GM12878 (cell line): Measurements from ENCODE around the gene RIN2.

Source experiments
- BRCA1 ChIP-seq: IDR thresholded peaks from 2 replicates; pipeline ENCODE4 v1.6.1; 2011; ENCODE audit warnings: low read depth, low read length, improper control_type of control experiment
- CBX3 ChIP-seq: fragments of 200-600 bp; sonication (generic); IDR thresholded peaks from 2 replicates; pipeline ENCODE4 v1.6.1; 2016; ENCODE audit warnings: low read depth, borderline replicate concordance
- E2F8 ChIP-seq: fragments of 450-650 bp; IDR thresholded peaks from 2 replicates; pipeline ENCODE4 v1.6.1; 2018; ENCODE audit warnings: mild to moderate bottlenecking, low read depth, moderate library complexity; ENCODE audit not compliant: partially characterized antibody
- EZH2 ChIP-seq: IDR thresholded peaks from 2 replicates; pipeline ENCODE4 v1.6.1; 2012; ENCODE audit warnings: low read depth, mild to moderate bottlenecking, control low read depth, inconsistent platforms, low read length, borderline replicate concordance; ENCODE audit not compliant: control insufficient read depth
- GABPA ChIP-seq: IDR thresholded peaks from 2 replicates; pipeline ENCODE4 v1.6.1; 2014; ENCODE audit warnings: antibody characterized with exemption, low read depth, mild to moderate bottlenecking, inconsistent platforms
- MXI1 ChIP-seq: fragments of 150-350 bp; IDR thresholded peaks from 2 replicates; pipeline ENCODE4 v1.6.1; 2011; ENCODE audit warnings: low read depth, mild to moderate bottlenecking, inconsistent platforms, low read length, improper control_type of control experiment
- NFIC ChIP-seq: IDR thresholded peaks from 2 replicates; pipeline ENCODE4 v1.6.1; 2012; ENCODE audit warnings: low read depth, mild to moderate bottlenecking, inconsistent platforms, low read length, moderate library complexity
- POLR2A ChIP-seq: IDR thresholded peaks from 2 replicates; pipeline ENCODE4 v1.6.1; 2011; ENCODE audit warnings: low read depth, mild to moderate bottlenecking, low read length
- RAD51 ChIP-seq: fragments of 450-650 bp; IDR thresholded peaks from 2 replicates; pipeline ENCODE4 v1.6.1; 2016; ENCODE audit warnings: moderate library complexity, mild to moderate bottlenecking, inconsistent platforms
- RFX5 ChIP-seq: IDR thresholded peaks from 2 replicates; pipeline ENCODE4 v1.6.1; 2011; ENCODE audit warnings: low read depth, low read length, improper control_type of control experiment
- TAF1 ChIP-seq: IDR thresholded peaks from 2 replicates; pipeline ENCODE4 v1.6.1; 2011; ENCODE audit warnings: mild to moderate bottlenecking, low read depth, low read length, borderline replicate concordance
- TCF7 ChIP-seq: IDR thresholded peaks from 2 replicates; pipeline ENCODE4 v1.6.1; 2014; ENCODE audit warnings: antibody characterized with exemption, borderline replicate concordance
- TF ChIP-seq, protein P1 (sequence below): IDR thresholded peaks from 2 replicates; pipeline ENCODE4 v1.6.1; 2011; ENCODE audit warnings: borderline replicate concordance, low read depth, mild to moderate bottlenecking, moderate library complexity, mixed read lengths, low read length; ENCODE audit not compliant: insufficient read depth; ENCODE audit errors: extremely low read length

DNA sequence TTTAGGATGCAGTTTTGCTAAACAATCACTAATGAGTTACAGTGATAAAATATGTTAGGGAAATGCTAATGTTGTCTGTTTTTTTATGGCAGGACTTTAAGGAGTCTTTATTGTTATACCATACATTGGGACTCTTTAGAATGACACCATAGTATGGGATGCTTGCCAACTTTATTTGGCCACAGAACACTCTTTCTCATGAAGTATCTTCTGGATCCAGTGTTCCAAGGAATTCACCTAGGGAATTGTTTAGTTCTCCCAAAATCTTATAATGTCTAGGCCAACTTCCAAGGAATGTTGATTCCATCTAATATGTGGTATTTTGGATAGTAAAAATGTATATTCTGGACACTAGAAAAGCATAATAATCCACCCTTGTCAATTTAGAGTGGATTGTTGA lies 3.3 kb downstream of the RIN2 start:
- no peak for TF ChIP-seq GABPA
- TF ChIP-seq EZH2: no peak
- TF ChIP-seq E2F8: no peak
- no peak for TF ChIP-seq MXI1
- TF ChIP-seq RFX5: no peak
- no peak for TF ChIP-seq BRCA1
- TF ChIP-seq CBX3: no peak
- TF ChIP-seq RAD51: no peak
- no peak for TF ChIP-seq POLR2A
- TF ChIP-seq TCF7: no peak
- TF ChIP-seq TAF1: no peak
- TF ChIP-seq NFIC: no peak
- TF ChIP-seq, protein P1, sequence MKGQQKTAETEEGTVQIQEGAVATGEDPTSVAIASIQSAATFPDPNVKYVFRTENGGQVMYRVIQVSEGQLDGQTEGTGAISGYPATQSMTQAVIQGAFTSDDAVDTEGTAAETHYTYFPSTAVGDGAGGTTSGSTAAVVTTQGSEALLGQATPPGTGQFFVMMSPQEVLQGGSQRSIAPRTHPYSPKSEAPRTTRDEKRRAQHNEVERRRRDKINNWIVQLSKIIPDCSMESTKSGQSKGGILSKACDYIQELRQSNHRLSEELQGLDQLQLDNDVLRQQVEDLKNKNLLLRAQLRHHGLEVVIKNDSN: no peak
